Trophoblast cell (in vitro differentiated cells and primary cell): ENCODE results near the gene UBR3.

ENCODE experiments used
- DNase-seq, 2 donors: peaks; one replicate each; pipeline ENCODE4 v3.0.0-alpha.2; 2016
- H2AFZ ChIP-seq: 2 replicates; pipeline ENCODE4 v1.6.1; 2013; ENCODE audit warnings: low read length, moderate library complexity, mild to moderate bottlenecking; ENCODE audit not compliant: insufficient read depth, poor library complexity
- H2AK5ac ChIP-seq: 2 replicates; pipeline ENCODE4 v1.6.1; 2013; ENCODE audit warnings: mild to moderate bottlenecking, low read length
- H2BK120ac ChIP-seq: 2 replicates; pipeline ENCODE4 v1.6.1; 2013; ENCODE audit warnings: low read length, mild to moderate bottlenecking, moderate library complexity; ENCODE audit not compliant: insufficient read depth, poor library complexity
- H2BK12ac ChIP-seq: 2 replicates; pipeline ENCODE4 v1.6.1; 2013; ENCODE audit warnings: mild to moderate bottlenecking, low read length, moderate library complexity
- H2BK5ac ChIP-seq: 2 replicates; pipeline ENCODE4 v1.6.1; 2013; ENCODE audit warnings: low read length, low read depth, moderate library complexity, mild to moderate bottlenecking; ENCODE audit not compliant: poor library complexity
- H3K14ac ChIP-seq: 2 replicates; pipeline ENCODE4 v1.6.1; 2013; ENCODE audit warnings: mild to moderate bottlenecking, low read length
- H3K18ac ChIP-seq: 2 replicates; pipeline ENCODE4 v1.6.1; 2013; ENCODE audit warnings: mild to moderate bottlenecking, low read length
- H3K23ac ChIP-seq: 2 replicates; pipeline ENCODE4 v1.6.1; 2013; ENCODE audit warnings: low read length
- H3K27ac ChIP-seq: 2 replicates; pipeline ENCODE4 v1.5.1; 2013; ENCODE audit warnings: low read depth, mild to moderate bottlenecking, inconsistent platforms, low read length, moderate library complexity
- H3K27me3 ChIP-seq: 2 replicates; pipeline ENCODE4 v1.6.1; 2013; ENCODE audit warnings: inconsistent platforms, mild to moderate bottlenecking, low read length, moderate library complexity; ENCODE audit not compliant: insufficient read depth
- H3K36me3 ChIP-seq, 2 experiments: 1 replicate in 1 of 2; 2 replicates in 1 of 2; pipeline ENCODE4 v1.6.1; 2013; ENCODE audit warnings: low read length in 2 of 2, mild to moderate bottlenecking in 2 of 2, moderate library complexity in 1 of 2; ENCODE audit not compliant: insufficient read depth in 2 of 2, control insufficient read depth in 1 of 2
- H3K4ac ChIP-seq: 2 replicates; pipeline ENCODE4 v1.6.1; 2013; ENCODE audit warnings: low read depth, mild to moderate bottlenecking, low read length, moderate library complexity
- H3K4me1 ChIP-seq, 2 experiments: 1 replicate in 1 of 2; 2 replicates in 1 of 2; pipeline ENCODE4 v1.6.1; 2013; ENCODE audit warnings: low read length in 2 of 2, mild to moderate bottlenecking in 2 of 2, moderate library complexity in 1 of 2; ENCODE audit not compliant: insufficient read depth in 2 of 2, control insufficient read depth in 1 of 2
- H3K4me2 ChIP-seq: 2 replicates; pipeline ENCODE4 v1.6.1; 2013; ENCODE audit warnings: inconsistent platforms, mild to moderate bottlenecking, low read length, moderate library complexity
- H3K4me3 ChIP-seq: 2 replicates; pipeline ENCODE4 v1.5.1; 2013; ENCODE audit warnings: mild to moderate bottlenecking, low read depth, low read length, inconsistent platforms
- H3K79me1 ChIP-seq: one replicate; pipeline ENCODE4 v1.6.1; 2013; ENCODE audit warnings: low read length
- H3K79me2 ChIP-seq: 2 replicates; pipeline ENCODE4 v1.6.1; 2013; ENCODE audit warnings: low read length, mild to moderate bottlenecking; ENCODE audit not compliant: control insufficient read depth, insufficient read depth, poor library complexity
- H3K9ac ChIP-seq: 2 replicates; pipeline ENCODE4 v1.6.1; 2013; ENCODE audit warnings: mild to moderate bottlenecking, low read length
- H3K9me3 ChIP-seq: 2 replicates; pipeline ENCODE4 v1.6.1; 2013; ENCODE audit warnings: low read depth, mild to moderate bottlenecking, control low read depth, inconsistent platforms, low read length; ENCODE audit not compliant: insufficient read depth
- H4K12ac ChIP-seq: 2 replicates; pipeline ENCODE4 v1.6.1; 2013; ENCODE audit warnings: low read depth, mild to moderate bottlenecking, low read length, moderate library complexity
- H4K8ac ChIP-seq: 2 replicates; pipeline ENCODE4 v1.6.1; 2013; ENCODE audit warnings: low read depth, mild to moderate bottlenecking, low read length, moderate library complexity
- H4K91ac ChIP-seq: one replicate; pipeline ENCODE4 v1.6.1; 2013; ENCODE audit warnings: low read depth, mild to moderate bottlenecking, low read length, moderate library complexity
- WGBS: extraction: QIAGEN DNeasy Blood & Tissue Kit; methylation state at CpG from one replicate; pipeline ENCODE4 v1.1.7; 2013; ENCODE audit warnings: missing lambda C conversion rate; ENCODE audit not compliant: insufficient read length, insufficient coverage; ENCODE audit errors: extremely low coverage; 5-methylcytosine and 5-hydroxymethylcytosine counted together

Gene UBR3

GRCh38 chr2:170091436-170091835, 264.2 kb downstream of the UBR3 start:
- H3K27ac ChIP-seq, result no peak overlapping the region
- H3K4me2 ChIP-seq, result no peak overlapping the region
- no peak overlapping the region for H3K4ac ChIP-seq
- no peak overlapping the region for H2BK12ac ChIP-seq
- no peak overlapping the region for H4K12ac ChIP-seq
- WGBS, result no CpG with 5 or more reads among the region's 3 CpGs
- no peak overlapping the region for H2BK120ac ChIP-seq
- H3K4me3 ChIP-seq, result no peak overlapping the region
- H4K91ac ChIP-seq, result no peak overlapping the region
- DNase-seq, result no peak
- no peak overlapping the region for H3K18ac ChIP-seq
- H3K14ac ChIP-seq, result no peak overlapping the region
- H3K9me3 ChIP-seq, result peaks cover 3% of the 10 kb centered on the region
- H3K27me3 ChIP-seq, result no peaks in the 10 kb centered on the region
- no peak overlapping the region for H2AFZ ChIP-seq
- no peak overlapping the region for H3K9ac ChIP-seq
- no peak overlapping the region for H2AK5ac ChIP-seq
- H3K36me3 ChIP-seq, result no peaks in the 10 kb centered on the region
- no peaks in the 10 kb centered on the region for H3K79me1 ChIP-seq
- no peak overlapping the region for H2BK5ac ChIP-seq
- H3K4me1 ChIP-seq, result no peaks in the 10 kb centered on the region
- no peak overlapping the region for H4K8ac ChIP-seq
- no peaks in the 10 kb centered on the region for H3K79me2 ChIP-seq
- no peak overlapping the region for H3K23ac ChIP-seq

DNA sequence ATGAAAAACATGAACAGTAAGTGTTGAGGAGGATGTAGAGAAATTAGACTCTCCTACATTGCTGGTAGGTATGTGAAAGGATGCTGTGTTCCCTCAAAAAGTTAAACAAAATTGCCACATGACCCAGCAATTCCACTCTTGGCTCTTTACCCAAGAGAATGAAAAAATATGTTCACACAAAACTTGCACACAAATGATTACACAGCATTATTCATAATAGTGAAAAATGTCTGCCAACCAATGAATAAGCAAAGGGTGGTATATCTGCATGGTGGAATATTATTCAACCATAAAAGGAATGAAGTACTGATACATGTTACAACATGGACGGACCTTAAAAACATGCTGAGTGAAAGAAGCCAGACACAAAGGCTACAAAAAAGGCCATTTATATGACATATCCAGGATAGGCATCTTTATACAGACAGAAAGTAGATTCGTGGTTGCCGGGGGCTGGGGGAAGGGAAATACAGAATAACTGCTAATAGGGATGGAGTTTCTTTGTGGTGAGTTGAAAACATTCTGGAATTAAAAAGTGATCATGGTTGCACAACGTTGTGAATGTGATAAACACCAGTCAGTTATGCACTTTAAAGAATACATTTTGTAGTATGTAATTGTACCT, 265.3 kb downstream of the UBR3 start:
- Histone ChIP-seq H3K4me1 (no peaks in the 10 kb centered on the region), H4K8ac (no peak overlapping the region), H3K27me3 (no peaks in the 10 kb centered on the region), H3K18ac (no peak overlapping the region), H2AK5ac (no peak overlapping the region), H4K91ac (no peak overlapping the region), H3K14ac (no peak overlapping the region), H2BK120ac (no peak overlapping the region), H2BK5ac (no peak overlapping the region), H3K23ac (no peak overlapping the region), H3K4me3 (no peak overlapping the region), H3K4me2 (no peak overlapping the region), H3K79me1 (no peaks in the 10 kb centered on the region), H4K12ac (no peak overlapping the region), H3K79me2 (no peaks in the 10 kb centered on the region), H3K27ac (no peak overlapping the region), H2AFZ (no peak overlapping the region), H2BK12ac (no peak overlapping the region), H3K36me3 (no peaks in the 10 kb centered on the region), H3K4ac (no peak overlapping the region), H3K9me3 (peaks cover 3% of the 10 kb centered on the region), H3K9ac (no peak overlapping the region)
- no peak for DNase-seq
- WGBS, result no CpG with 5 or more reads among the region's 4 CpGs

- Histone ChIP-seq H3K14ac (no peak overlapping the region), H3K4me1 (no peaks in the 10 kb centered on the region), H4K12ac (no peak overlapping the region), H3K79me1 (no peaks in the 10 kb centered on the region), H3K23ac (no peak overlapping the region), H3K4ac (no peak overlapping the region), H3K18ac (no peak overlapping the region), H2BK12ac (no peak overlapping the region), H4K91ac (no peak overlapping the region), H2AFZ (no peak overlapping the region), H4K8ac (no peak overlapping the region), H3K9ac (no peak overlapping the region), H2AK5ac (no peak overlapping the region), H3K79me2 (no peaks in the 10 kb centered on the region), H3K4me2 (no peak overlapping the region), H2BK5ac (no peak overlapping the region), H2BK120ac (no peak overlapping the region), H3K4me3 (no peak overlapping the region), H3K27me3 (no peaks in the 10 kb centered on the region), H3K36me3 (no peaks in the 10 kb centered on the region), H3K27ac (no peak overlapping the region), H3K9me3 (peaks cover 3% of the 10 kb centered on the region)
- no peak for DNase-seq
Measured at GRCh38 chr2:170095380-170095779, 268.1 kb downstream of the UBR3 start.

DNA sequence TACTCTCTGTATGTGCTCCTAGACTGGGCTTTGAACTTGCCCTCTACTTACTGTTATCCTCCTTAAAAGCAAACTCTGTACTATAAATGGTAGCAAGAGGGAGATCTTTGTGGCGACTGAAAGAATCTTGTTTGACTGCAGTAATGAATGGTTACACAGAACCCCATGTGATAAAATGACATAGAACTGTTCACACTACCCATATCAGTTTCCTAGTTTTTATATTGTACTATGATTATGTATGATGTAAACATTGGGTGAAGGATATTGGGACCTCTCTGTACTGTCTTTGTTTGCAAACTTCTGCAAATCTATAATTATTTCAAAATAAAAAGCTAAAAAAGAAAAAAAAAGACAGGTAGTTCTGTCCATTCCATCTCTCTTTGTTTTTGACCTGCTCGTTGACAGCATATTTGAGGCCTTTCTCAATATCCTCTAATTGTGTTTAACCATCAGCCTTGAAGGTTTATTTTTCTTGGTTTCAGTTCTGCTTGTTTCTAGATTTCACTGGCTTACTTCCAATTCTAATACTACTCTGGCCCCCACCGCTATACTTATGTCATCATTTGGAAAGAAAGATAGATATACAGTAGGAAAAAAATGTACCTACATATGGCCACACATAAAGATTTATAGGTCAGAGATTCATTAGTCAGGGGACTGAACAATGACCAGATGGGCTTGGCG, 271.5 kb downstream of the UBR3 start:
- Histone ChIP-seq H3K27me3 (no peaks in the 10 kb centered on the region), H4K8ac (no peak overlapping the region), H3K23ac (no peak overlapping the region), H3K4ac (no peak overlapping the region), H3K79me1 (no peaks in the 10 kb centered on the region), H3K4me2 (no peak overlapping the region), H3K27ac (no peak overlapping the region), H3K36me3 (no peaks in the 10 kb centered on the region), H2BK5ac (no peak overlapping the region), H4K12ac (no peak overlapping the region), H3K9me3 (no peaks in the 10 kb centered on the region), H3K9ac (no peak overlapping the region), H3K79me2 (no peaks in the 10 kb centered on the region), H3K18ac (no peak overlapping the region), H2AFZ (no peak overlapping the region), H2BK120ac (no peak overlapping the region), H4K91ac (no peak overlapping the region), H3K4me3 (no peak overlapping the region), H3K14ac (no peak overlapping the region), H2BK12ac (no peak overlapping the region), H3K4me1 (no peaks in the 10 kb centered on the region), H2AK5ac (no peak overlapping the region)
- no peak for DNase-seq
- WGBS, result no CpG with 5 or more reads among the region's 4 CpGs
